Mammary epithelial cell (primary cell): ENCODE measurements around the gene EEF1A2.

Source experiments
- CTCF ChIP-seq, 2 donors: IDR thresholded peaks in 1 of 2; conservative IDR thresholded peaks in 1 of 2; 2 replicates each; pipeline ENCODE4 v1.5.1; 2011 to 2012; ENCODE audit warnings: inconsistent platforms in 2 of 2, low read length in 2 of 2, mild to moderate bottlenecking in 2 of 2, control low read depth in 1 of 2, low read depth in 1 of 2; ENCODE audit not compliant: insufficient read depth in 1 of 2; ENCODE audit errors: extremely low read depth in 1 of 2
- EZH2 ChIP-seq: IDR thresholded peaks from 2 replicates; pipeline ENCODE4 v1.6.1; 2012; ENCODE audit warnings: low read length, inconsistent platforms, borderline replicate concordance

GRCh38 chr20:63547725-63548480 is 49.0 kb upstream of the EEF1A2 start, which contains the start of gene SRMS:
- no peak for TF ChIP-seq CTCF (conservative IDR thresholded peaks at IDR 0.05 in 1 of 2, IDR thresholded peaks at IDR 0.05 in 1 of 2; ENCODE audit: extremely low read depth in 1 of 2, insufficient read depth in 1 of 2, low read depth in 1 of 2, low read length in 2 of 2)
- TF ChIP-seq EZH2, result no peak
